AG04450 (cell line): ENCODE measurements around the gene FRMD4A. TPM values are rescaled to one million over a fixed set of nuclear protein-coding genes. Genes with fewer than 3 reads are reported as not detected.

Source experiments
- CTCF ChIA-PET: fragments of 300-600, 350-600 bp; formaldehyde crosslinking; extraction: SDS; loops from one replicate; lab custom pipeline; 2022; ENCODE audit warnings: antibody characterized with exemption, inconsistent platforms; lab: Charles Lee
- POLR2A ChIA-PET: fragments of 350-600 bp; formaldehyde crosslinking; extraction: SDS; loops from one replicate; lab custom pipeline; 2021; ENCODE audit warnings: antibody characterized with exemption, inconsistent platforms; lab: Yijun Ruan, JAX
- DNase-seq: peaks from one replicate; pipeline ENCODE4 v3.0.0-alpha.2; 2011; ENCODE audit warnings: low read depth, low spot score
- H3K27ac ChIP-seq: one replicate; pipeline ENCODE4 v1.5.1; 2012; ENCODE audit warnings: low read depth, low read length, control low read depth
- H3K27me3 ChIP-seq: one replicate; pipeline ENCODE4 v1.6.0; 2012; ENCODE audit warnings: low read length; ENCODE audit not compliant: control insufficient read depth, insufficient read depth
- H3K4me3 ChIP-seq: 2 replicates; pipeline ENCODE4 v1.5.1; 2011; ENCODE audit warnings: mild to moderate bottlenecking, low read depth, low read length, control low read depth
- H3K9me3 ChIP-seq: 2 replicates; pipeline ENCODE4 v1.5.1; 2012; ENCODE audit warnings: low read length; ENCODE audit not compliant: control insufficient read depth, insufficient read depth
- polyA plus RNA-seq: library from polyadenylated mRNA; depleted of rRNA; stranded (reverse); fragments of >200 nt; gene quantifications from 2 replicates; pipeline ENCODE4 v1.2.3, GENCODE V29; 2011
- TF ChIP-seq, protein P1 (sequence below): IDR thresholded peaks from 2 replicates; pipeline ENCODE4 v1.5.1; 2011; ENCODE audit warnings: low read depth, low read length, control low read depth, inconsistent platforms

The FRMD4A gene
- polyA plus RNA-seq, 1 experiment, result 45.7 TPM

DNA sequence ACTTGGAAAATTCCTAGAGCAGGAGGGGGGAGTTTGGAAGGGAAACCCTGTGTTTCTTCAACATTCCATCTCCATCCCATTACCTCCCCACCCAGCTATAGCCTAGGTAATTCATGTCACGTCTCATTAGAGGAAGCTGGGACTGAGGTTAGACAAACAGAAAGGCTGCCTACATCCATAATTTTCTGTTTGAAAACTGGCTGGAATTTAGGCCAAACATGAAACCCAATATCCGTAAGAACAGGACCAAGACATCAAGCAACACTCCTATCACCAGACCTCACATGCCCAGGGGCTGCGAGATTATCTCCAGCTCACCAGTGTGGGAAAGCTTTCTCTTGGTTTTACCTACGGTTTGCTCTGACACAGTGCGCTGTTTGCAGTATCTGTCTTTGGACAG lies 316.3 kb downstream of the FRMD4A start:
- Histone ChIP-seq H3K9me3 (no peaks in the 10 kb centered on the region), H3K27me3 (no peaks in the 10 kb centered on the region), H3K27ac (peak overlapping the region; percentile 11), H3K4me3 (no peak overlapping the region)
- CTCF ChIA-PET, result no interaction called here
- TF ChIP-seq, protein P1, sequence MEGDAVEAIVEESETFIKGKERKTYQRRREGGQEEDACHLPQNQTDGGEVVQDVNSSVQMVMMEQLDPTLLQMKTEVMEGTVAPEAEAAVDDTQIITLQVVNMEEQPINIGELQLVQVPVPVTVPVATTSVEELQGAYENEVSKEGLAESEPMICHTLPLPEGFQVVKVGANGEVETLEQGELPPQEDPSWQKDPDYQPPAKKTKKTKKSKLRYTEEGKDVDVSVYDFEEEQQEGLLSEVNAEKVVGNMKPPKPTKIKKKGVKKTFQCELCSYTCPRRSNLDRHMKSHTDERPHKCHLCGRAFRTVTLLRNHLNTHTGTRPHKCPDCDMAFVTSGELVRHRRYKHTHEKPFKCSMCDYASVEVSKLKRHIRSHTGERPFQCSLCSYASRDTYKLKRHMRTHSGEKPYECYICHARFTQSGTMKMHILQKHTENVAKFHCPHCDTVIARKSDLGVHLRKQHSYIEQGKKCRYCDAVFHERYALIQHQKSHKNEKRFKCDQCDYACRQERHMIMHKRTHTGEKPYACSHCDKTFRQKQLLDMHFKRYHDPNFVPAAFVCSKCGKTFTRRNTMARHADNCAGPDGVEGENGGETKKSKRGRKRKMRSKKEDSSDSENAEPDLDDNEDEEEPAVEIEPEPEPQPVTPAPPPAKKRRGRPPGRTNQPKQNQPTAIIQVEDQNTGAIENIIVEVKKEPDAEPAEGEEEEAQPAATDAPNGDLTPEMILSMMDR, result no peak
- no peak for DNase-seq
- POLR2A ChIA-PET, result no interaction called here

DNA sequence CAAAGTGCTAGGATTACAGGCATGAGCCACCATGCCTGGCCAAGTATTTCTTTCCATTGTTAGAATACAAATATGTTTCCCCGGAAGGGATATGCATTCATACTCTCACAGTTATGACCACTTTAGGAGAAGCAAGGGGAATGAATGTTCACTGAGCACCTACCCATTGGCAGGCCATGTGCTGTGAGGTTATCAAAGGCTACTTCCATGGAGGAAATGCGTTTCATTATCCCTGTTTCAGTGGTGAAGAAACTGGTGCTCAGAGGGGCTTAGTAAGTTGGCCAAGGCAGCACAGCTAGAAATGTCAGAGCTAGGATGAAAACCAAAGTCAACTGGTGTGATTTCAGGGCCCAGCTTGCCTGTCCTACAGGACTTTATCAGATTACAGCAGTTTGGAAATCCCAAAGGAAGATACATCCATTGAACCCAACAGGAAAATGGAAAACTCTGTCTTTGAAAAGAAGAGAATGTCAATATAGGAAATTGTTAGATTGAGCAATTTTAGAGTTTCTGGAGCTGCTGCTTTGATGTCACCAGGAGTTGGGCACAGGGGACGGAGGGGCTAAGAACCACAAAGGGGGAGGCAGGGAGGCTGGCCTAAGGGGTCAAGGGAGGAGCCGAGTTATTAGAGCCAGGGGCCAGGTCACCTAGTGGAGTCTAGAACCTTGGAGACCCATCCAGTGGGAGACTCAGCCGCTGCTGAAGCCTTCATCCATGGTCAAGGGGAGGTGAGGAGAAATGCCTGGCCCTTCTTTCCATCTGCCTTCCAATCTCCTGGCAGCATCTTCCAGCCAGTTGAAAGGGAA lies 319.8 kb downstream of the FRMD4A start:
- H3K9me3 ChIP-seq, result no peaks in the 10 kb centered on the region
- POLR2A ChIA-PET, result interaction anchor here (1.0 kb wide), 1 partner anchor 54 kb away, joined by 3 read pairs; no protein-coding TSS in a partner anchor
- no peaks in the 10 kb centered on the region for H3K27me3 ChIP-seq
- TF ChIP-seq, protein P1, result no peak
- peak overlapping the region; percentile 96 for H3K27ac ChIP-seq
- H3K4me3 ChIP-seq, result no peak overlapping the region
- CTCF ChIA-PET, result no interaction called here
- no peak for DNase-seq

DNA sequence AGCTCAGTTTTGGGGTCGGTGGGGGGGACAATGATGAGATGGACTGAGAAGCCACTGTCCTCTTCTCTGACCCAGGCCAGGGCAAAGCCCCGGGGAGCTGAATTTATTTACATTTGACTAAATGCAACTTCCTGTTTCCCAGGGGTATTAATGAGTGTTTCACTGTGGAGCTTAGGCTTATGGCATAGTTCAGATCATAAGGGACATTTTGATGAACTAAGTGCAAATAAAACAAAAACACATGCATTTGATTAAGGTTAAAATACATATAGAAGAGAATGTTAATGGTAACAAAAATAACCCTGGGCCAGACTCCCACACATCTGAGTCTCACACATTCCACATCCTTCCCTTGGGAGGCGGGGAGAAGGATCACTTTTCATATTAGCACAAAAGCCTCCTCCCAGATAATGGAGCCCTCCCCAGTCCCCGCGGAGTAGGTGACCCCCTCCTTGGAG lies 320.6 kb downstream of the FRMD4A start:
- no peaks in the 10 kb centered on the region for H3K27me3 ChIP-seq
- H3K4me3 ChIP-seq, result peak overlapping the region; percentile 69
- ChIA-PET POLR2A (interaction anchor here (0.9 to 1.0 kb wide), 3 partner anchors 53 to 86 kb away, joined by 3 to 4 read pairs (median 3); no protein-coding TSS in a partner anchor), CTCF (interaction anchor here (0.6 kb wide), 1 partner anchor 479 kb away, joined by 4 read pairs; no protein-coding TSS in a partner anchor)
- no peaks in the 10 kb centered on the region for H3K9me3 ChIP-seq
- H3K27ac ChIP-seq, result peak overlapping the region; percentile 96
- peak; percentile 27 for DNase-seq
- TF ChIP-seq, protein P1, result no peak

DNA sequence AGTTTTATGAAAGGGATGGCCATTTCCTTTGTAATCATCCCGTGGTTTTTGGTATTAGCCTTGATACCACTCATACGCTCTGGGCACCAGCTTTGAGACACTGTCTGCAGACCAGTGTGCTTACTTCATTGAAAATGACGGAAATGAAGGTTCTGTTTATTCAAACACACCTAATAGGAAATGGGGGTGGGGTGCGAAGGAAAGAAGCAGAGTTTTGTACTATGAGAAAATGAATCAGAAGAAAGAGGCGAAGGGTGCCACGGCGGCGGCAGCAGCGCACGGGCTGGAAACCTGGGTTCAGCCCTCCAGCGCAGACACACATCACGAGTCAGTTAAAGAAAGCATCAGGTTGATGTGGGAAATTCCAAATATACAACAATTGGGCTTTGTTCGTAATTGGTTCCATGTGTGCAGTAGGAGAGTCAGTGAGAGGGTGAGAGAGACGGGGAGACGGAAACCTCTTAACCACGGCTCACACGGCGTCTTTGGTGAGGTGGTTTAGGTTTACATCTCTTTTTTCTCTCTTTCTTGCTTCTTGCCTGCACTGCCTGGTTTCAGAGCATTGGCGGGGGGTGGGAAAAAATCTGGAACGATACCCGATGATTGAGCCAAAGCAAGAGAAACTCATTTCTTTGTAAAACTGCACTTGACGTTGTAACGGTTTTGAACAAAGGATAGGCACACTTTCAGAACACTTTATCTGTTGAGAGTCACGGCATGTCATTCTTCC lies 321.2 kb downstream of the FRMD4A start:
- no peaks in the 10 kb centered on the region for H3K9me3 ChIP-seq
- H3K27ac ChIP-seq, result peak overlapping the region; percentile 96
- no peaks in the 10 kb centered on the region for H3K27me3 ChIP-seq
- POLR2A ChIA-PET, result interaction anchor here (0.9 to 1.0 kb wide), 3 partner anchors 53 to 86 kb away, joined by 3 to 4 read pairs (median 3); no protein-coding TSS in a partner anchor
- CTCF ChIA-PET, result interaction anchor here (0.6 kb wide), 1 partner anchor 480 kb away, joined by 4 read pairs; no protein-coding TSS in a partner anchor
- TF ChIP-seq, protein P1, result no peak
- peak overlapping the region; percentile 69 for H3K4me3 ChIP-seq
- DNase-seq, result peak; percentile 70
